HL-60 (cell line): ENCODE data around the gene DTNBP1.

ENCODE experiments used
- DNase-seq, 2 experiments: peaks; one replicate each; pipeline ENCODE4 v3.0.0-alpha.2; 2010 to 2020; ENCODE audit warnings: low read depth in 1 of 2, low spot score in 1 of 2
- H3K27ac ChIP-seq: fragments of 250-450 bp; sonication (Bioruptor Pico); replicated peaks from 2 replicates; pipeline ENCODE4 v1.5.1; 2020; ENCODE audit warnings: mild to moderate bottlenecking, moderate library complexity
- H3K27me3 ChIP-seq: fragments of 250-450 bp; sonication (Bioruptor Pico); 2 replicates; pipeline ENCODE4 v1.5.1; 2021; ENCODE audit warnings: mild to moderate bottlenecking, moderate library complexity; ENCODE audit not compliant: insufficient read depth, poor library complexity, severe bottlenecking
- H3K4me3 ChIP-seq: replicated peaks from 2 replicates; pipeline ENCODE4 v1.5.1; 2011; ENCODE audit warnings: mild to moderate bottlenecking, control low read depth, low read length; ENCODE audit not compliant: insufficient read depth
- CTCF ChIP-seq: IDR thresholded peaks from one replicate; pipeline ENCODE4 v1.5.1; 2011; ENCODE audit warnings: low read length, control low read depth, inconsistent platforms; ENCODE audit not compliant: insufficient read depth
- GABPA ChIP-seq: IDR thresholded peaks from 2 replicates; pipeline ENCODE4 v1.6.1; 2012; ENCODE audit warnings: low read depth
- POLR2AphosphoS5 ChIP-seq: IDR thresholded peaks from 2 replicates; pipeline ENCODE4 v1.6.1; 2012; ENCODE audit warnings: low read depth
- REST ChIP-seq: IDR thresholded peaks from 2 replicates; pipeline ENCODE4 v1.6.1; 2012; ENCODE audit warnings: low read depth; ENCODE audit not compliant: insufficient replicate concordance
- SPI1 ChIP-seq: IDR thresholded peaks from 2 replicates; pipeline ENCODE4 v1.6.1; 2012; ENCODE audit warnings: low read depth, mild to moderate bottlenecking, borderline replicate concordance

DTNBP1 gene

GRCh38 chr6:15475872-15476271 lies 187.0 kb downstream of the DTNBP1 start:
- Histone ChIP-seq H3K27ac (no peak overlapping the region), H3K4me3 (no peak overlapping the region), H3K27me3 (no peaks in the 10 kb centered on the region)
- no peak for TF ChIP-seq GABPA
- no peak for DNase-seq

GRCh38 chr6:15475261-15475660 lies 187.6 kb downstream of the DTNBP1 start:
- DNase-seq, result no peak
- Histone ChIP-seq H3K27me3 (no peaks in the 10 kb centered on the region), H3K27ac (no peak overlapping the region), H3K4me3 (no peak overlapping the region)
- TF ChIP-seq GABPA, result no peak
- TF ChIP-seq REST, result no peak
- TF ChIP-seq CTCF, result no peak
- no peak for TF ChIP-seq SPI1
- TF ChIP-seq POLR2AphosphoS5, result no peak

GRCh38 chr6:15474196-15474595 lies 188.6 kb downstream of the DTNBP1 start:
- H3K27ac ChIP-seq, result no peak overlapping the region

GRCh38 chr6:15473741-15474161 lies 189.1 kb downstream of the DTNBP1 start:
- H3K27ac ChIP-seq, result no peak overlapping the region
- no peak for DNase-seq
- no peak overlapping the region for H3K4me3 ChIP-seq
- TF ChIP-seq REST (no peak), CTCF (no peak), SPI1 (no peak), GABPA (no peak), POLR2AphosphoS5 (no peak)
- H3K27me3 ChIP-seq, result no peaks in the 10 kb centered on the region

More at GRCh38 chr6:15474196-15474595, 188.6 kb downstream of the DTNBP1 start:
- H3K4me3 ChIP-seq, result no peak overlapping the region
- DNase-seq, result no peak
- H3K27me3 ChIP-seq, result no peaks in the 10 kb centered on the region
- TF ChIP-seq POLR2AphosphoS5, result no peak
- TF ChIP-seq CTCF, result no peak
